PC-3 (cell line): Measurements from ENCODE around the gene IGSF21. TPM values are rescaled to one million over a fixed set of nuclear protein-coding genes. Genes with fewer than 3 reads are reported as not detected.
A peak's percentile ranks its signal among the peaks of the same experiment; 100 is the strongest.

Source experiments
- ATAC-seq: fragments of 200-7000 bp; cut with Tn5 transposase; 2 replicates; pipeline ENCODE4 v1.9.1; 2020; ENCODE audit warnings: mild to moderate bottlenecking, moderate library complexity
- BruUV-seq: library from RNA; stranded (reverse); fragments of 400-500 nt; replicated peaks from 2 replicates; lab custom pipeline; 2021; lab: Mats Ljungman, UMichigan
- CTCF ChIA-PET: fragments of 300-600 bp; sonication (Branson Sonifier 250); formaldehyde crosslinking; loops from one replicate; lab custom pipeline; 2022; ENCODE audit warnings: antibody characterized with exemption; lab: Charles Lee
- POLR2A ChIA-PET: fragments of 300-600 bp; sonication (Branson Sonifier 250); formaldehyde crosslinking; loops from one replicate; lab custom pipeline; 2022; ENCODE audit warnings: antibody characterized with exemption; ENCODE audit not compliant: unreplicated experiment; lab: Charles Lee
- DNase-seq: peaks from one replicate; pipeline ENCODE4 v3.0.0-alpha.2; 2015
- H2AFZ ChIP-seq: fragments of 300-600 bp; sonication (generic); 2 replicates; pipeline ENCODE4 v1.6.0; 2016; ENCODE audit warnings: antibody characterized with exemption, low read length
- H3F3A ChIP-seq: fragments of 300-600 bp; sonication (generic); one replicate; pipeline ENCODE4 v1.6.0; 2017; ENCODE audit warnings: antibody characterized with exemption, low read length, control low read depth, mild to moderate bottlenecking; ENCODE audit not compliant: unreplicated experiment
- H3K27ac ChIP-seq: fragments of 300-600 bp; sonication (generic); 2 replicates; pipeline ENCODE4 v1.5.1; 2016; ENCODE audit warnings: mild to moderate bottlenecking, low read length
- H3K27me3 ChIP-seq: fragments of 300-600 bp; sonication (generic); 2 replicates; pipeline ENCODE4 v1.6.1; 2016; ENCODE audit warnings: low read length, mixed read lengths
- H3K36me3 ChIP-seq: fragments of 300-600 bp; sonication (generic); 2 replicates; pipeline ENCODE4 v1.6.1; 2016; ENCODE audit warnings: low read depth, mixed run types, low read length, mixed read lengths
- H3K4me1 ChIP-seq: fragments of 300-600 bp; sonication (generic); 2 replicates; pipeline ENCODE4 v1.5.1; 2016; ENCODE audit warnings: low read length; ENCODE audit not compliant: insufficient read depth
- H3K4me2 ChIP-seq: fragments of 300-600 bp; sonication (generic); 2 replicates; pipeline ENCODE4 v1.6.0; 2016; ENCODE audit warnings: low read length
- H3K4me3 ChIP-seq: fragments of 300-600 bp; sonication (generic); 2 replicates; pipeline ENCODE4 v1.5.1; 2016; ENCODE audit warnings: mild to moderate bottlenecking, low read length, mixed read lengths
- H3K79me2 ChIP-seq: fragments of 300-600 bp; sonication (generic); 2 replicates; pipeline ENCODE4 v1.6.1; 2017; ENCODE audit warnings: low read length, mixed read lengths
- H3K9ac ChIP-seq: fragments of 300-600 bp; sonication (generic); 2 replicates; pipeline ENCODE4 v1.6.0; 2016; ENCODE audit warnings: mild to moderate bottlenecking, low read length
- H3K9me2 ChIP-seq: fragments of 300-600 bp; sonication (generic); replicated peaks from 2 replicates; pipeline ENCODE4 v1.6.1; 2016; ENCODE audit warnings: mixed run types, low read length, mixed read lengths
- H3K9me3 ChIP-seq: fragments of 300-600 bp; sonication (generic); 2 replicates; pipeline ENCODE4 v1.6.1; 2016; ENCODE audit warnings: low read length, mixed read lengths
- H4K20me1 ChIP-seq: fragments of 300-600 bp; sonication (generic); 2 replicates; pipeline ENCODE4 v1.6.1; 2016; ENCODE audit warnings: low read length, mixed read lengths
- EZH2 ChIP-seq: fragments of 300-600 bp; sonication (generic); IDR thresholded peaks from one replicate; pipeline ENCODE4 v1.6.1; 2017; ENCODE audit warnings: antibody characterized with exemption, mild to moderate bottlenecking, low read length; ENCODE audit not compliant: unreplicated experiment
- EZH2phosphoT487 ChIP-seq: fragments of 300-600 bp; sonication (generic); IDR thresholded peaks from 2 replicates; pipeline ENCODE4 v1.6.1; 2018; ENCODE audit warnings: mild to moderate bottlenecking, antibody characterized with exemption, low read length, borderline replicate concordance
- intact Hi-C: fragments of 100-400 bp; cut with micrococcal nuclease; formaldehyde crosslinking; loops from 2 replicates; pipeline ENCODE4 v1.9.0; 2023
- total RNA-seq: library from RNA; depleted of rRNA; stranded (reverse); fragments of >200 nt; gene quantifications from 2 replicates; pipeline ENCODE4 v1.2.3, GENCODE V29; 2014
- TF ChIP-seq, protein P1 (sequence below): fragments of 300-600 bp; sonication (generic); conservative IDR thresholded peaks from 2 replicates; pipeline ENCODE4 v1.5.1; 2017; ENCODE audit warnings: antibody characterized with exemption, low read depth, mild to moderate bottlenecking, low read length

IGSF21 gene
- total RNA-seq, 1 experiment from 2014 or later, result not detected

DNA sequence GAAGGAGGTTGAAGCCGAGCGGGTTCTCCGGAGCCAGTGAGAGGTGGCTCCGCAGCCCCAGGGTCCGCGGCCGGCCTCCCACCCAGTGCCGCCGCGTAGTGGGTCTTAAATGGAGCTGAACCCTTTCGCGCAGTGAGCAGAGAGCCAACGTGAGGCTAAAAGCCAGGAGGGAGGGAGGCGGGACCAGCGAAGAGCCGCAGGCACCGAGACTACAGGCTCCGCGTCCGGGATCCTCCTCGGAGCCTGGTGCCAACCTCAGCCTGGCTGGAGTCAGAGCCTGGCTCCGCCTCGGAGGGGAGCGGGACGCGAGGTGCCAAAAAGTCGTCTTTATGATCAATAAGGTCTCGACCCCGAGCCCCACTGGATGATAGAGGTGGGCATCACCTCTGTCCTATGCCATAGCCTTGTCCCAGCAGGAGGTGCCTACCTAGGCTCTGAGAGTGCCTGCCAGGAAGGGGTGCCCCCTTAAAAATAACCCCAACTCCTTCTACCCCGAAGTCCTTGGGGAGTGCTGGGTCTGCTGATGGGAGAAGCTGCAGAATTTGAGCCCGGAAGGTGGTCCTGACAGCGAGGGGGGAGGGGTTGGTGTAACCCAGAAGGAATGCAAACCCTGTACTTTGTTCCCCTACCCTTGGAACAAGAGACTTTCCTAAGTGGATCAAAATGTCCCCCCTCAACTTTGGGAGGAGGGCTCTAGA, 1.6 kb downstream of the IGSF21 start:
- peaks cover 46% of the 10 kb centered on the region for H3K27me3 ChIP-seq
- no peak for ATAC-seq

DNA sequence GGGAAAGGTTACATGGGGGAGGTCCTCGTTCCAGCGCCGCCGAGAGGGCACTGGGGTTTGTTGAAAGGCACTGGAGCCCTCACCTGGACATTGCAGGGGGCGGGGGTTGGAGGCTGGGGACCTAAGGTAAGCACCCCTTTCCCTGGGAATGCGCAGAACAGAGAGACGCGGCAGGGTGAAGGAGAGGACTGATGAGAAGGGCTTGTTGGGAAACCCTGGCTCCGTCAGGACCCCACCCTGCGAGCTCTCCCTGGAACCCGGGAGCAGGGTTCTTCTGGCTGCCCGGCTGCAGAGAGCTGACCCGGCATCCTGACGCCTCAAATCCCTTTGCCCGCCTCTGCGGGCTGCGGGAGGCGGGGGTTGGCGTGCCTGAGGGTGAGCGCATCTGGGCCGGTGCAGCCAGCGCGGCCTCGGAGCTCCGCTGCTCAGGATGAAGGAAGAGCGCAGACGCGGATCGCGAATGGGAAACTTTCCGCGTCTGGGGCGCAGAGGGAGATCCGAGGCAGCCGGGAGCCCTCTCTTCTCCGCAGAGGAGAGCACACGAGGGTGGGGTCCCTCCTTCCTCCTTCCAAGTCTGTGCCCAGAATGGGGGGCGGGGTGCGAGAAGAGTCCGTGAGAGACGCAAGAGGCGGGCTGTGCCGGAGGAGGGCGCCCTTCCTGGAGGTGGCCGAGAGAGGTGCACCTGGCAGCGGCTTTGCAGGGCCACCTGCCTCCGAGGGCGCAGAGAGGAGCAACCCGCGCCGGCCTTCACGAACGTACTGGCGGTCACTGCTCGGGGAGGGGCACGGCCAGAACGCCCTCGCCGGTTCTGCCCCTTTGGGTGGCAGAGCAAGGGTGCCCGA, 2.4 kb downstream of the IGSF21 start:
- H4K20me1 ChIP-seq, result no peaks in the 10 kb centered on the region
- no peaks in the 10 kb centered on the region for H3K9me3 ChIP-seq
- H3K4me1 ChIP-seq, result no peaks in the 10 kb centered on the region
- H3K27me3 ChIP-seq, result peaks cover 46% of the 10 kb centered on the region
- no peaks in the 10 kb centered on the region for H3K36me3 ChIP-seq
- H2AFZ ChIP-seq, result no peak overlapping the region
- H3K79me2 ChIP-seq, result no peaks in the 10 kb centered on the region
- H3K4me2 ChIP-seq, result no peak overlapping the region
- no peak overlapping the region for H3K27ac ChIP-seq
- intact Hi-C loops, result no loop called here
- ChIA-PET POLR2A (no interaction called here), CTCF (no interaction called here)
- no peak for ATAC-seq
- H3K9me2 ChIP-seq, result no peaks in the 10 kb centered on the region
- no peak for DNase-seq
- H3F3A ChIP-seq, result no peaks in the 10 kb centered on the region
- TF ChIP-seq, protein P1, sequence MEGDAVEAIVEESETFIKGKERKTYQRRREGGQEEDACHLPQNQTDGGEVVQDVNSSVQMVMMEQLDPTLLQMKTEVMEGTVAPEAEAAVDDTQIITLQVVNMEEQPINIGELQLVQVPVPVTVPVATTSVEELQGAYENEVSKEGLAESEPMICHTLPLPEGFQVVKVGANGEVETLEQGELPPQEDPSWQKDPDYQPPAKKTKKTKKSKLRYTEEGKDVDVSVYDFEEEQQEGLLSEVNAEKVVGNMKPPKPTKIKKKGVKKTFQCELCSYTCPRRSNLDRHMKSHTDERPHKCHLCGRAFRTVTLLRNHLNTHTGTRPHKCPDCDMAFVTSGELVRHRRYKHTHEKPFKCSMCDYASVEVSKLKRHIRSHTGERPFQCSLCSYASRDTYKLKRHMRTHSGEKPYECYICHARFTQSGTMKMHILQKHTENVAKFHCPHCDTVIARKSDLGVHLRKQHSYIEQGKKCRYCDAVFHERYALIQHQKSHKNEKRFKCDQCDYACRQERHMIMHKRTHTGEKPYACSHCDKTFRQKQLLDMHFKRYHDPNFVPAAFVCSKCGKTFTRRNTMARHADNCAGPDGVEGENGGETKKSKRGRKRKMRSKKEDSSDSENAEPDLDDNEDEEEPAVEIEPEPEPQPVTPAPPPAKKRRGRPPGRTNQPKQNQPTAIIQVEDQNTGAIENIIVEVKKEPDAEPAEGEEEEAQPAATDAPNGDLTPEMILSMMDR, result peak; percentile 34; the same call in 1 of the 2 replicates
- no peak for TF ChIP-seq EZH2phosphoT487
- H3K9ac ChIP-seq, result no peak overlapping the region
- BruUV-seq, result no TSS peak
- no peak overlapping the region for H3K4me3 ChIP-seq

More for the DNA sequence above, 1.6 kb downstream of the IGSF21 start:
- no TSS peak for BruUV-seq
- Histone ChIP-seq H3K79me2 (no peaks in the 10 kb centered on the region), H4K20me1 (no peaks in the 10 kb centered on the region), H3K4me2 (no peak overlapping the region), H3F3A (no peaks in the 10 kb centered on the region), H3K27ac (no peak overlapping the region), H3K4me3 (no peak overlapping the region), H3K9ac (no peak overlapping the region), H3K9me3 (no peaks in the 10 kb centered on the region), H3K9me2 (no peaks in the 10 kb centered on the region), H2AFZ (no peak overlapping the region), H3K36me3 (no peaks in the 10 kb centered on the region), H3K4me1 (no peaks in the 10 kb centered on the region)
- intact Hi-C loops, result no loop called here
- no peak for DNase-seq
- TF ChIP-seq EZH2 (no peak), EZH2phosphoT487 (no peak)
- TF ChIP-seq, protein P1, result no peak
- ChIA-PET CTCF (no interaction called here), POLR2A (no interaction called here)

DNA sequence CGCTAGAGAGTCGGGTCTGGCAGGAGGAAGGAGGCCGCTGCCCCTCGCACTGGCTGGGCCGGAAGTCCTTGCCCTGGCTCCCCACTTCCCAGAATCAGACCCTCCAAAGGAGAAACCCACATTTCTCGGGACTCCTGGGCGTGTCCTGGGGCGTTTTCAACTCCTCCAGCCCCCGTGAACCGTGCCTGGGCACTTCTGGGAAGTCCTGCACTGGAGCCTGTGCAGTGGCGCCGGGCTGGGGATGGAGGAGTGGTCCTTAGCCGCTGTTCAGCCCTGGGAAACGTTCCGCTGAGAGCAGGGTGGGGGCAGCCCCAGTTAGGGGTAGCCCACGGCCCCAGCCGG, 3.0 kb downstream of the IGSF21 start:
- no TSS peak for BruUV-seq
- ChIA-PET POLR2A (no interaction called here), CTCF (no interaction called here)
- no peaks in the 10 kb centered on the region for H4K20me1 ChIP-seq
- no peak overlapping the region for H2AFZ ChIP-seq
- H3K9me3 ChIP-seq, result no peaks in the 10 kb centered on the region
- no peak for DNase-seq
- no peaks in the 10 kb centered on the region for H3K36me3 ChIP-seq
- no peaks in the 10 kb centered on the region for H3F3A ChIP-seq
- no peaks in the 10 kb centered on the region for H3K9me2 ChIP-seq
- H3K9ac ChIP-seq, result no peak overlapping the region
- H3K4me3 ChIP-seq, result no peak overlapping the region
- peaks cover 46% of the 10 kb centered on the region for H3K27me3 ChIP-seq
- intact Hi-C loops, result no loop called here
- H3K4me2 ChIP-seq, result no peak overlapping the region
- no peak overlapping the region for H3K27ac ChIP-seq
- no peaks in the 10 kb centered on the region for H3K79me2 ChIP-seq
- no peak for TF ChIP-seq EZH2phosphoT487
- TF ChIP-seq, protein P1, result no peak
- TF ChIP-seq EZH2, result no peak
- ATAC-seq, result no peak
- H3K4me1 ChIP-seq, result no peaks in the 10 kb centered on the region
